Body of pancreas (tissue), 4 donors: ENCODE measurements around the gene ERGIC2.

Experiments used
- POLR2A ChIP-seq, 3 donors: fragments of 450-650 bp; IDR thresholded peaks; one replicate each; pipeline ENCODE4 v1.6.1; 2016; ENCODE audit warnings: antibody characterized with exemption in 3 of 3, mild to moderate bottlenecking in 2 of 3
- TF ChIP-seq, protein P1 (sequence below), 7 experiments: fragments of 450-650 bp in 4 of 7; fragments of 200-600 bp in 3 of 7; sonication (generic) in 3 of 7; IDR thresholded peaks; one replicate each; pipeline ENCODE4 v1.5.1; 2016 to 2019; ENCODE audit warnings: antibody characterized with exemption in 7 of 7

DNA sequence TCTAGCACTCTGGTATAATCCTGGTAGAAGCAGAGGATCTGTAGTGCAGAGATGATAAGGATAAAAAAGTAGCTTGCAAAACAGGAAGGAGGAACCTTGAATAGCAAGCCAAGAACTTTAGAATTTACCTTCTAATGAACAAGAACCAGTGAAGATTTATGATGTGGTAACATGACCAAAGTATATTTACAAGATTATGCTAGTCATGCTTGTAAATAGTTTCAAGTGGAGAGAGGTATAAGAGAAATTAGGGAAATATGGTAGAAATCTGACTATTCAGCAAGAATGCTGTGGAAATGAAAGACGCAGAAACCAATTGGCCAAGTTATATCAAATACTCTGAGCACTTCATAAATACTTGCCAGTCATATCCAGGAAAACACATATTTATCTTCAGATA is 47.8 kb downstream of the ERGIC2 start:
- TF ChIP-seq, protein P1, sequence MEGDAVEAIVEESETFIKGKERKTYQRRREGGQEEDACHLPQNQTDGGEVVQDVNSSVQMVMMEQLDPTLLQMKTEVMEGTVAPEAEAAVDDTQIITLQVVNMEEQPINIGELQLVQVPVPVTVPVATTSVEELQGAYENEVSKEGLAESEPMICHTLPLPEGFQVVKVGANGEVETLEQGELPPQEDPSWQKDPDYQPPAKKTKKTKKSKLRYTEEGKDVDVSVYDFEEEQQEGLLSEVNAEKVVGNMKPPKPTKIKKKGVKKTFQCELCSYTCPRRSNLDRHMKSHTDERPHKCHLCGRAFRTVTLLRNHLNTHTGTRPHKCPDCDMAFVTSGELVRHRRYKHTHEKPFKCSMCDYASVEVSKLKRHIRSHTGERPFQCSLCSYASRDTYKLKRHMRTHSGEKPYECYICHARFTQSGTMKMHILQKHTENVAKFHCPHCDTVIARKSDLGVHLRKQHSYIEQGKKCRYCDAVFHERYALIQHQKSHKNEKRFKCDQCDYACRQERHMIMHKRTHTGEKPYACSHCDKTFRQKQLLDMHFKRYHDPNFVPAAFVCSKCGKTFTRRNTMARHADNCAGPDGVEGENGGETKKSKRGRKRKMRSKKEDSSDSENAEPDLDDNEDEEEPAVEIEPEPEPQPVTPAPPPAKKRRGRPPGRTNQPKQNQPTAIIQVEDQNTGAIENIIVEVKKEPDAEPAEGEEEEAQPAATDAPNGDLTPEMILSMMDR (IDR thresholded peaks at IDR 0.05), result no peak
- no peak for TF ChIP-seq POLR2A (IDR thresholded peaks at IDR 0.05)
